GM19395 (cell line): Measurements from ENCODE around the gene OR10G7.
A peak's percentile ranks its signal among the peaks of the same experiment; 100 is the strongest.

ENCODE experiments used
- ATAC-seq: cut with Tn5 transposase; IDR thresholded peaks from one replicate; pipeline ENCODE4 v1.9.1; 2021; ENCODE audit warnings: mild to moderate bottlenecking, moderate library complexity; ENCODE audit not compliant: unreplicated experiment

OR10G7 gene

DNA sequence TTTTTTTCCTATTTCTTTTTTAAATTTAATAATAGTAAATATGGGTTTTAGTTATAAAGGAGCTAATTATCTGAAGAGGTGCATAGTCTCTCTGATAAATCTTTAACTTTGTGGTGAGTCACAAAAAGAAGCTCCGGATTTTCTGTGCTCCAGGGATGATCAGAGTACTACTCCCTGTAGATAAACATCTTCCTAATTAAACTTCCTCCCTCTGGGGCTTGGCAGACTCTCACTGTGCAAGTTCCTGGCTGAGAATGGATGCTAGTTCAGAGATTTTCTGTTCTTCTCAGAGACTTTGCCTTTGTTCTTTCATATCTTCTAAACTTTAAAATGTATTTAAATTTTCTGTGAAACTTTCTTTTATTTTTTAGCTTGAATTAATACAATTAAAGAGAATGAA lies at the start of gene OR10G7:
Gene OR10G7, minus strand, starts transcription at position 72 of the 400 bp plus-strand sequence. CDS start 2,324 bp downstream, outside the sequence.
- ATAC-seq = no peak

DNA sequence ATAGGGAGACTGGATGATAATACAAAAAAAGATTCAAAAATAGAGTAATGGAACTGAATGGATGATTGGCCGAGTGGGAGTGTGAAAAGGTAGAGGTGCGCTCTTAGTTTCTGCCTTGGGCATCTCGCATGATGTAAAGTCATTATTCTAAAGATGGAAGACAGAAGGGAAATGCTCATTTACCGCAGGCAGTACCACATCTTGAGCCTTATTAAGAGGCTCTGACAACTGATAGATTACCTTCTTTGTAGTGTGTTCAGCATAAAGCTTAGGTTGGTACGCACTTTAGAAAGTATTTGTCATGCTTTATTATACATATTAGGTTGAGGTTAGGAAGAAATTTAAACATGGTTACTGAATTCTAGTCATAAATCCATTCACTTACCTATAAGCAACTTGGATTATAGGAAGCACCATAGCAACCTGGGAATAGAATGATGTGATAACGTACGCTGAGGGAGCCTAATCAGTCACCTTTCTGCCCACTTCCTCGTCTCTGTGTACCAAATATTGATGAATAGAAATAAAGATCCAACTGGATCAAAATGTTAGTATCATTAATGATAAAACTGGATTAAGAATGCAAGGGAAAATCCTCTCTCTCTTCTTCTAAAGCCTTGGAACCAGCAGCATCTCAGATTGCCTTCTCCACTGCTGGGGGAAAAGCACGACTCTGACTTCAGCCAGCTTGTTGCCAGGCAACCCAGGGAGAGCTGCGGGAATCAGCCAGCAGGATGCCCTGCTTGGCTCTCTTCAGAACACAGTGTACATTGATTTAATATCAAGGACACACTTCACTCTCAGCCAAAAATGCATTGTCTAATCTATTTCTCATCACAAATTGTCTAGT lies 45.1 kb upstream of the OR10G7 start:
- no peak for ATAC-seq

GRCh38 chr11:124085583-124085982 lies 44.5 kb upstream of the OR10G7 start:
- ATAC-seq = no peak

- ATAC-seq = no peak
These were observed 41.2 kb upstream of the OR10G7 start for GRCh38 chr11:124082371-124082770.

DNA sequence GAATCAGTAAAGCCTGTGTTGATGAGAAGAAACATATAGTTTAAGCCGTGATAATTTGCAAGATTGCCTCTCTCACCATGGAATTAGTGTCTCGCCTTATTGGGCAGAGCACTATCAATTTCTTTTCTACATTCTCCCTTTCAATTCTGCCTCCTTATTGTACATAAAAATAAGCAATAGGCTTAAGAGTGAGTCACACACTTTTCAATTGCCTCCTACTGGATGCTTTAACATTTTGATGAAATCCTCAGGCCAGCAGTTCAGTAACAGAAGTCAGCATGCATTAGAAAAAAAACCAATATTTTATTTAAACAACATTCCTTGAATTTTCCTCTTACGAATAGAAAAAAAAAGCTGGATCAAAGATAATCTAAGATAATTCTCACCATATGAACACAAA lies 40.4 kb upstream of the OR10G7 start:
- ATAC-seq = no peak

DNA sequence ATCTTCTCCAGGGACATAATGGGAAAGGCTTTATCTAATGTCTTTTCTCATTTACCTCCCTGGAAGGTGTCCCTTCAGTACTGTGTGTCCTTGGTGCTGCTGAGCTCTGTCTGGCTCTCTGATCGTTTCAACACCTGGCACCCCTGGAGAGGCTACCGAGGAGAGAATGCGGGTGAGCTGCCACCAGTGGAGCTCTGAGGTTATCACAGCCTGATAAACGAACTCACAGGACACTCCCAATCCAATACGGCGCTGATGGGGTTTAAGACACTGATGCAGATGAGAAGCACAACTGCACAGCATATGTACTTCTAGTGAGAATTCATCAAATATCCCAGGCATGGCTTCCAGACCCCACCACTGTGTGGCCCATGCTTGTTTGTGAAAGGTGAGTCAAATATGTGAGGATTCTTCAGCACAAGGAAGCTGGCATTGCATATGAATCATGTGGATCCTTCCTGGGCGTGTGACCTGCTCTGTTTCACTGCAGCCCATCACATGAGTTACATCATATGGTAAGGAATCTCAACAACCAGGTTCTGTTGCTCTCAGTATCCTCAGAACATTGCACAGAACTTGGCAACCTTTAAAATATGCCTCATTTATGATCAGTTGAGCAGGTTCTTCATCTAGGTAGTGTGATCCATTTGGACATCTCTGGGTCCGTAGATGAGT lies 39.3 kb upstream of the OR10G7 start:
- ATAC-seq = no peak

DNA sequence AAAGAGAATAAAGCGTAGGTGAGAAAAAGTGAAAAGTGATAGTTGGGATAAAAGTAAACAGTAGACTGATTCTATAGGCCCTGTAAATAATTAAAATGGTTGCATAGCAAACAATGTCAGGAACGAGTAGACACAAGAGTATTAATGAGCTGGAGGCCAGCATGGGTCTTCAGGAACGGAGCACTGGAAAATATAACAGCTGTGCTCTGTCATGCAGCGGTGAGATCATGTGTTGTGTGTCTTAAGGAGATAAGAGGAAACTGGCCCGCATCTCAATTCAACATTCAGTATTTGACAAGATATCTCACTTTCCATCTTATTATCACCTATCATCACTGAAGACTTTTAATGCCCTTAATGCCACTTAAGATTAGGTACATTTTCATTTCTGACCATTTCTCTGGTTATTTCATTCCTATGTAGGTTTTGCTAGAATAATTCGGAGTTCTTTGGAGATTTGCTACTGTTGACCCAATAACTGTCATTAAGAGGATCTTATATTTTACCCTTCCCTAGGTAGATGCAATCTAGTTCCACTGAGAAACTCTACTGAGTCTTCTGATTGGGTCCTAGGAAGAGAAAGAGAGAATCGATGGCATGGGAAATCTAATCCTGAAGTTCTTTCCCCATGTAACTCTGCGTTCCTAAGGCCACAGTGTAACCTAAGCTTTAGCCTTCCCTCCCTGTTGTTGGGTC lies 38.7 kb upstream of the OR10G7 start:
- no peak for ATAC-seq

DNA sequence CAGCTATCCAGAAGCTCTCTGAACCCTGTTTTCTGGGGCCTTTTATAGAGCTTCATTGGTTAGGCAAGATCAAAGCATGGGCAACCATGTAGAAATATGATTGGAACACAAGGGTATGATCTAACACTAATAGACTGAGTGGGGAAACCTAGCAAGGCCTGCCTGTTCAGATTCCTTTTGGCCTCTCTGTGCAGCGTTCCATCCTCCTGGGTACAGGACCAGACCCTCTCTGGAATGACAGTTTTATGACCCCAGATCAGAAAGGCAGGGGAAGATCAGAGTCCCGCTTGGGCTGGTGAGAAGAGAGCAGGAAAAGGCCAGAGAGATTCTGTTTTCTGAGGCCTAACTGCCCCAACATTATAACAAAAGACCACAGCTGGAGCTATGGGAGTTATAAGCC lies 37.5 kb upstream of the OR10G7 start:
- no peak for ATAC-seq

GRCh38 chr11:124077266-124077665 lies 36.1 kb upstream of the OR10G7 start:
- ATAC-seq = no peak

- peak; percentile 76 for ATAC-seq
These were observed 34.9 kb upstream of the OR10G7 start for GRCh38 chr11:124075841-124076651.

GRCh38 chr11:124075492-124075840 lies 34.3 kb upstream of the OR10G7 start:
- no peak for ATAC-seq

GRCh38 chr11:124074554-124074953 lies 33.4 kb upstream of the OR10G7 start:
- no peak for ATAC-seq

- ATAC-seq = no peak
These were observed 31.0 kb upstream of the OR10G7 start for GRCh38 chr11:124072147-124072546.

- no peak for ATAC-seq
These were observed 30.5 kb upstream of the OR10G7 start for GRCh38 chr11:124071623-124071948.

GRCh38 chr11:124070915-124071622 lies 29.9 kb upstream of the OR10G7 start:
- ATAC-seq = peak; percentile 86

DNA sequence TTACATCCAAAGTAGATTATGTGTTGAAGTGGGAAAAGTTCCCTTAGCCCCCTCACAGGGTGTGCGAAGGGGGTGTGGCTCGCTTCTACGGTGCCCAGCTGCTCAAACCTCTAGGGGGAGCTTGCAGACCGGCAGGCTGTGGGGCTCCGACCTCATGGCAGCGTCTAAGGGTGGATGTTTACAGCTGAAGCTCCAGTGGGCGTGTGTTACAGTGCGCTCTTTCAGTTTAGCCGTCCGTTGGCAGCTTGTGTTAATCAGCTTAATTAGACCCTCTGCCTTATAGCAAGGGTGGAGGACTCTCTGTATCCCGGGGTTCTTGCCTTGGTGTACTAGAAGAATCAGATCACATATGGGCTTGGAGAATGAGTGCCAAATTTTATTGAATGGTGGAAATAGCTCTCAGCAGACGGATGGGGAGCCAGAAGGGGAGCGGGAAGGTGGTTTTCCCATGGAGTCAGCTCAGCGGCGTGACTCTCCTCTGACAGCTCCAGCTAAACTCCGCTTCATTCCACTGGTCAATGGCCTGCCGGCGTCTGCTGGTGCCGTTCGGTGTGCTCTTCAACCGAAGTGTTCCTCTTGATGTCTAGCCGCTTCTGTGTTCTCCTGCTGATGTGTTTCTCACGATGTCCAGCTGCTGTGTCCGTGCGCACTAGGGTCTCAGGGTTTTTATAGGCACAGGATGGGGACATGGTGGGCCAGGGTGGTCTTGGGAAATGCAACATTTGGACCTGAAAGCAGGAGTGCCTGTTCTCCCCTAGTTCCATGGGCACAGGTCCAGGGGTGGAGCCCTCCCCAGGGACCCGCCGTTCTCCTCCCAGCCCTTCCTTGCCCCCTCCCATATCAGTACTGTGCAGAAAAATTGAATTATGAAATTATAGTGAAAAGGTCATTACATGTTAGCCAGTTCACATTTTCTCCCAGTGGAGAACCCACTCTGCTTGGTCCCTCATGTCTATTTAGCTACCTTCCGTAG lies 28.6 kb upstream of the OR10G7 start:
- peak; percentile 74 for ATAC-seq

- ATAC-seq = no peak
These were observed 27.5 kb upstream of the OR10G7 start for GRCh38 chr11:124068601-124069110.

DNA sequence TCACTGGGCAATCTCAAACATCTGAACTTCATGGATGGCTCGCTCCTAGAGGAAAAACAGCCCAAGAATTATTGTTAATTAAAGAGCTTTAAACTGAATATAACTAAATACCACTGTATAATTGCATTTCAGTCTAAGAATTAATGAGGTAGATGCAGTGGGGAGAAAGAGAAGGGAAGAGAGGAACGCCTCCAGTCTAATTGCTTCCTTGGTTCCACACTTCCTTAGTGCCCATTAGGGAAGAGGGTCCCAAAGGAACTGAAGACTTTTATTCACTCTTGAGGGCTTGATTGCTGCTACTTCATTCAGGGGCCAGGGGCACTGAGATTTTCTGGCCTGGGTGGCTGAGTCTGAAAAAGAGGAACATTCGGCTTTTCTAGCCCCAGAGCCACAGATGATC lies 11.8 kb upstream of the OR10G7 start:
- ATAC-seq = no peak

- ATAC-seq = no peak
These were observed 9.6 kb upstream of the OR10G7 start for GRCh38 chr11:124050748-124051147.
